NOMO-1 treated with DMSO at 0.1 percent for 48 hours (cell line): ENCODE data around the gene CSN2.
A peak's percentile ranks its signal among the peaks of the same experiment; 100 is the strongest.
"Not testable (repeated sequence)": the region's sequence is repeated elsewhere in the genome, so short reads cannot be mapped to it uniquely, and the experiment has no call there.

ENCODE experiments used
- DNase-seq: peaks from one replicate; lab custom pipeline; 2025; ENCODE audit not compliant: unreplicated experiment; lab: John Stamatoyannopoulos, UW

The CSN2 gene, protein sequence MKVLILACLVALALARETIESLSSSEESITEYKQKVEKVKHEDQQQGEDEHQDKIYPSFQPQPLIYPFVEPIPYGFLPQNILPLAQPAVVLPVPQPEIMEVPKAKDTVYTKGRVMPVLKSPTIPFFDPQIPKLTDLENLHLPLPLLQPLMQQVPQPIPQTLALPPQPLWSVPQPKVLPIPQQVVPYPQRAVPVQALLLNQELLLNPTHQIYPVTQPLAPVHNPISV

DNA sequence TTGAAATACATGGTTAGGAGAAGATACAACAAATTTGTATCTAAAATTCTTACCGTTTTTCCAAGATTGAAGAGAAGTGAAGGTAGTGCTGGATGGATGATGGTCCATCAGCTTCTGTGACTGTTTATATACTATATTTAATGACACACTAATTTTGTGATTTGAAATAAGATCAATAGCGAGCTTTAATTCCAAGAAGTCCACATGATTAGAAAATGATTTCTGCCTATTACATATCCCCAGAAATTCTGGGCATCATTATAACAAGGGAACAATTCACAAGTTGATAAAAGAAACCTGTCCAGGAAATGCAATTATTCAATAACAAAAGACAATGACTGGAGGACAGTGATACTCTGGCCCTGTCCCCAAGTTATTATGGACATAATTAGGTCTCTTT is at the start of gene CSN2:
Gene CSN2, minus strand, starts transcription at position 101 of the 400 bp plus-strand sequence. CDS start 4,733 bp downstream, outside the sequence.
- DNase-seq: no peak

- DNase-seq: no peak
Observed at GRCh38 chr4:70008771-70009170, 43.2 kb upstream of the CSN2 start.

GRCh38 chr4:70002507-70002906 is 37.0 kb upstream of the CSN2 start:
- DNase-seq: no peak

DNA sequence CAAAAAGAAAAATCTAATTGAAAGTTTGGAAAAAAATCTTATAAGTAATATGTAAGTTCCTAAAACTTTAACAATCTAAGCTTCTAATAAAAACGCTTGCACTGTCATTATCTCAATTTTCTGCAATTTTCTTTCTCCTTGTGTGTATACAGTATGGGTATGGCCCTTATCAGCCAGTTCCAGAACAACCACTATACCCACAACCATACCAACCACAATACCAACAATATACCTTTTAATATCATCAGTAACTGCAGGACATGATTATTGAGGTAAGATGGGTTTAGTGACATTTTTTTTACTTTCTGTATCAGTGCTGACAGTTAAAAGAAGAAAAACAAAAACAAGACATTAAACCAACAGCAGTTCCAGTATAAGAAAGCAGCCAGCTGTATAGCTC is 35.2 kb upstream of the CSN2 start:
- DNase-seq: no peak

DNA sequence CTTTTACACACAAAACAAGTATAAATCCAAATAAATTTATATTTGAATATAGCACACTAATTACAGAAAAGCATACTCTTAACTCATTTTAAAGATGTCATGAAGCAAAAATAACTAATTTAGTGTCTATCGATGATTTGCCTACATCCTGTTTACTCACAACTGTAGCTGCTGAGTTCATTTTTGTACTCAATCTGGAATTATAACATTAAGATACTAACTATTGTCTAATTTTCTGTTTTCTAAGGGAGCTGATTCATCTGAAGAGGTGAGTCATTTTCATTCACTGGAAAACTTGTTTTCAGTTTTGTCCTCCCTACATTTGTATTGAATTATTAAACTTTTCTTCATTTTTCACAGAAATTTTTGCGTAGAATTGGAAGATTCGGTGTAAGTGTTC is 33.9 kb upstream of the CSN2 start:
- no peak for DNase-seq

DNA sequence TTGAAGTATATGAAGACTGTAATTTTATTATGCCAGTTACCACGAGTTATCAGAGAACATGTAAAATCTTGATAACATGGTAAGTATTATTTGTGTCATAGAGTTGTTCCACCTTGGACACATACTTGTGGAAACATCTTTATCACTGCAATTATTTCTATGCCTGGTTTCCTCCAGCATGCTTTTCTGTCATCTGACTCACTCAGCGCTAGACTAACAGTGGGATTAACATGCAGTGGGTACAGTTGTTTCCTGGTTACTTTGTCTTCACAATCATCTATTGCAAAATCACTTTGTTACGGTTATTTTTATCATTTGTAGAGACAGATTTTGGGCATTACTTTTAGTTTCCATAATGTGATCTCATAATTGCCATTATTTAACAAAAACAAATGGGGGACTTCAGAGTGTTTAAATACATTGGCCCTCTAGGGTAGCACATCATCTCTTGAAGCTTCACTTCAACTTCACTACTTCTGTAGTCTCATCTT is 30.0 kb upstream of the CSN2 start, which contains the start of gene STATH:
Gene STATH, plus strand, starts transcription at position 441 of the 491 bp plus-strand sequence. CDS start 2,472 bp downstream, outside the sequence.
- no peak for DNase-seq

DNA sequence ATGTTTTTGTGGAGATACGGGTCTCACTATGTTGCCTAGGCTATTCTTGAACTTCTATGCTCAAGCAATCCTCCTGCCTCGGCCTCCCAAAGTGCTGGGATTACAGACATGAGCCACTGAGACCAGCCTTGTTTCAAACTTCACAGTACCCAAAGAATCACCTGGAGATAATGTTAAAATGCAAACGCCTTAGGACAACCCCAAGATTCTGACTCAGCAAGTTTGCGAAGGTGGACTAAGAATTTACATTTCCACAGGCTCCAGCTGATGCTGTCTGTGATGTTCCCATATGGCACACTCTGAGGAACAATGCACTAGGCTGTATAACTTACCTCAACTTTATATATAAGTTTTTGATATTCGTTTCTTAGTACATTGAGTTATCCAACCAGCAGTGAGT is 29.3 kb upstream of the CSN2 start:
- no peak for DNase-seq

DNA sequence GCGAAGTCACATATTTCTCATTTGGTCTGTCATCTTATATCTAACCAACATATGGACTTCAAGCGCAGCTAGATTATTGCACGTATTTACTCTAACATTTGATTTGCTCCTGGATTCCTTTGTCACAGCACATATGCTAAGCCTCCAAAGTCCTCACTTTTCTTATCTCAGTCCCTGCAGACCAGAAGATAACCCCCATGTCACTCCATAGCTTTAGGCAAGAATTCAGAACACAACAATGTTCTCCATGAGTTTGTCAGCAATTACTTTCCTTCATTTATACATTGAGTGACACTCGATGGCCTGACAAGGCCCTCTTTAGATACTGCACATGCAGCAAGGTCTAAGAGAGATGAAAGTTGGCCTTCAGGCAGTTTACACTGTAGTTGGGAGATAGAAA is 25.5 kb upstream of the CSN2 start:
- no peak for DNase-seq

DNA sequence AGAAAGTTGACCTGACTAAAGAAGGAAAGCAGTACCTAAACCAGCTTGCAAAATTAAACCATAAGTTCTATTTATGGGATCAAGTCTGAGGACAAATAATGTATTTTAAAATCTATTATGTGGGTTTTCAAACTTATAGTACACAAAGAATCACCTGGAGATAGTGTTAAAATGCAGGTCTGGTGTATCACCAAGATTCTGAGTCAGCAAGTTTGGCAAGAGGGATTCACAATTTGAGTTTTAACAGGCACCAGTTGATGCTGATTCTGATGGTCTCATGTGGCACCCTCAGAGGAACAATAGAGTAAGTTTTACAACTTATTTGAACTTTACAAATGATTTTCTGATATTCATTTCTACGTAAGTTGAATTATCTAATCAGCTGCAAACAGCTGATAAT is 21.1 kb upstream of the CSN2 start:
- no peak for DNase-seq

GRCh38 chr4:69984030-69984443 is 18.5 kb upstream of the CSN2 start:
- no peak for DNase-seq

DNA sequence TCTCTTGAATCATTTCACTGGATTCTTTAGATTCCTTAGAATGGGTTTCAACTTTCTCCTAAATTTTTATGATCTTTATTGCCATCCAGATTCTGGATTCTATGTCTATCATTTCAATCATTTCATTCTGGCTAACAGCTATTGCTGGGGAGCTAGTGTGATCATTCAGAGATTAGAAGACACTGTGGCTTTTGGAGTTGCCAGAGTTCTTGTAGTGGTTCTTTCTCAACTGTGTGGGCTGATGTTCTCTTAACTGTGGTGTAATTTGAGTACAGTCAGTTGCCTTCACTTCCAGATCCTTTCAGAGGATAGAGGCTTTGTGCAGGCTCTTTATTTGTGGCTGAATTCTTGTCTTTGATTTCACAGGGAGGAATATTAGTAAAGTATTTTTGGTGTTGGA is 12.1 kb upstream of the CSN2 start:
- DNase-seq: no peak

DNA sequence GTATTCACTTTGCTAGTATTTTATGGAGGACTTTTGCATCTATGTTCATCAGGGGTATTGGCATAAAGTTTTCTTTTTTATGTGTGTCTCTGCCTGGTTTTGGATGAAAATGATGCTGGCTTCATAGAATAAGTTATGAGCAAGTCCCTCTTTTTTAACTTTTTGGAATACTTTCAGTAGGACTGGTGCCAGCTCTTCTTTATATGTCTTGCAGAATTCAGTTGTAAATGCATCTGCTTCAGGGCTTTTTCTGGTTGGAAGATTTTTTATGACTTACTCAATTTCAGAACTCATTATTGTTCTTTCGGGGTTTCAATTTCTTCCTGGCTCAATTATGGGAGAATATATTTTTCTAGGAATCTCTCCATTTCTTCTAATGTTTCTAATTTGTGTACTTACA is 9.1 kb upstream of the CSN2 start:
- DNase-seq: no peak

DNA sequence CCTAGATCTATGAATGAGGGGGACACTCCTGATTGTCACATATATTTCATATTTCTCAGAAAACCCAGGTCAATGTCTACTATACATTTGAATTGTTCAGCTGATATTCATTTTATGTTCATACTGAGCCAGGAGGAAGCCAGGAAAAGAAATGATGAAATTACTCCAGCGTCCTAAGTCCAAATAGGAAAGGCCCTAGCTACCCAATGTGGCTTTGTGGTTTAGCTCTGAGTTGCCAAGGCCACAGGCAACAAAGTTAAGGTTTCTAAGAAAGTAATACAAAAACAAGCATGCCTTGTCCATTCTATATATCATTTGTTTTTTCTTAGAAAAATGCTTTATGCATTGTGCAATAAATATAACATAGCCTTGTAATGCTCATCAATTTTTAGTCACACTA is 4.5 kb upstream of the CSN2 start:
- DNase-seq: no peak

GRCh38 chr4:69957209-69957608 is 8.3 kb downstream of the CSN2 start:
- no peak for DNase-seq

- no peak for DNase-seq
Observed at GRCh38 chr4:69951602-69952001, 13.9 kb downstream of the CSN2 start.

- no peak for DNase-seq
Observed at GRCh38 chr4:69936566-69936965, 29.0 kb downstream of the CSN2 start.

DNA sequence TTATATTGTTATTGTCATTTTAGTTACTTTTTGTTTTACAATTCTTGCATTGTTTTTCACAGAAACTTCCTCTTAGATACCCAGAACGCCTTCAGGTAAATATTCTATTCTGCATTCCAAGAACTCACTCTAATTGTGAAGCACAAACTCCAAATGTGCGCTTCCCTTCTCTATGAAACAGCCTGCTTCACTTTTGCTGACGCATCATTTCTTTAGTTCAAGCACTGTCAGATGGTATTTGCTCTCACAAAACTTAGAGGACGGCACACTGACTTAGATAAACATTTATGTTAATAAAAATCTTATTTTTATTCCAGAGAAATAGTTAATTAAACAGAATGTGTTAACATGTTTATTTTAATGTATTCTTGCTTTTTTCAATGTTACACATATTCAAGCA is 31.4 kb downstream of the CSN2 start:
- no peak for DNase-seq

DNA sequence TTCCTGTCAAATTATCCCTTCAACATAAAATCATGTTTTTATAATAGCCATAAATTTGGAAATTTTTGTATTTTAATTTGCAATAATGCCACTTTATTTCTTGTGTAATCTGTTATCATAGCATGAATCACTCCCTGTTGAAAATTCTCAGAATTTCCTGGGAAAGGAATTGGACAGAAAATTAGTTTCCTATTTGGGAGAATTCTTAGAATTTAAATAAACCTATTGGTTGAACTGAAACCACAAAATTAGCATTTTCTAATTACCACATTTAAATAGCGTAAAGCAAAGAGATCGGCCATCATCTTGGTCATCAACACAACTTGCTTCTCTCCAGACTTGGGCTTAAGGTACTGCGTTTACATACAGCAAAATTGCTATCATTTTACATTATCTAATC is 34.8 kb downstream of the CSN2 start, which contains the start of gene CSN1S1:
Gene CSN1S1, plus strand, starts transcription at position 301 of the 400 bp plus-strand sequence. CDS start 1,488 bp downstream, outside the sequence.
- no peak for DNase-seq

GRCh38 chr4:69923782-69924410 is 41.6 kb downstream of the CSN2 start:
- not testable (repeated sequence) for DNase-seq

GRCh38 chr4:69920874-69921273 is 44.7 kb downstream of the CSN2 start:
- DNase-seq: no peak

DNA sequence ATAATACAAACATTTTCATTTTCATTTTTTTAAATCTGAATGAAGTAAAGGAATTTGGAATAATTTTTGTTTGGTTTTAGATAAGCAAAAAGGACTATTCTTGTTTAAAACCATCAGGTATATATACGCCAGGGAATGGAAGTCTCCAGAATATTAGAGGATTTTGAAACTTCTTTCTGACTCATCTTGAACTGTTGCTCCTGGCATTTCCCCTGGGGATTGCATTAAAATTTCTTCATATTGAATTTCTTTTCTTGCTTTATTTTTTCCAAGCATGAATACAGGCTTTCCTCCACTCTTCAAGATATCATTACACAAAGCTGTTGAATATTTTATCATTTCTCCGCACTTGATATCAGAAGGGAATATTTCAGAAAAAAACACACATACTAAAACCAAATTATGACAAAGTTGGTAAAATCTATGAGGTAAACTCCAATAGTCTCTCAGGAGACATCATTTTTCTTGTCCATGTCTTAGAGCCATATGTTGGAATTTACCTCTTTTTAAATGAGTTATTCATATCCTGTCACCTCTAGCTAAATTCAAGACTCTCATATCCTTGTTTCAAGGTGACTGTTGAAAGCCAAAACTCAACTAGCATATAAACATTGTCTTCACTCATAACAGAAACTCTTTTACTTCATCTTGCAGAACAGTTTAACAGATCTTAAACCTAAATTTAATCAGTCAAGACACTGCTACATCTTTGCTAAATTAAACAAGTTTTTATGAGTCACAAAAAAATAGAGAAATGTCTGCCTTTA is 55.3 kb downstream of the CSN2 start:
- peak; percentile 11 for DNase-seq

GRCh38 chr4:69909195-69909594 is 56.3 kb downstream of the CSN2 start:
- DNase-seq: peak; percentile 66
